ENCODE data around the gene EPS8.

- TF ChIP-seq CTCF (conservative IDR thresholded peaks at IDR 0.05; ENCODE audit: low read length): no peak
- no peak for TF ChIP-seq EZH2phosphoT487 (IDR thresholded peaks at IDR 0.05; ENCODE audit: borderline replicate concordance, low read depth, low read length)
These were observed 156.5 kb downstream of the EPS8 start for GRCh38 chr12:15632708-15633107.

All from OCI-LY7 (cell line).